GM19193 (cell line): ENCODE data around the gene SERPINF2.

Source experiments
- POLR2A ChIP-seq: IDR thresholded peaks from 4 replicates; pipeline ENCODE4 v1.6.1; 2011; ENCODE audit not compliant: insufficient read depth, insufficient read length; ENCODE audit errors: extremely low read depth

SERPINF2 gene

DNA sequence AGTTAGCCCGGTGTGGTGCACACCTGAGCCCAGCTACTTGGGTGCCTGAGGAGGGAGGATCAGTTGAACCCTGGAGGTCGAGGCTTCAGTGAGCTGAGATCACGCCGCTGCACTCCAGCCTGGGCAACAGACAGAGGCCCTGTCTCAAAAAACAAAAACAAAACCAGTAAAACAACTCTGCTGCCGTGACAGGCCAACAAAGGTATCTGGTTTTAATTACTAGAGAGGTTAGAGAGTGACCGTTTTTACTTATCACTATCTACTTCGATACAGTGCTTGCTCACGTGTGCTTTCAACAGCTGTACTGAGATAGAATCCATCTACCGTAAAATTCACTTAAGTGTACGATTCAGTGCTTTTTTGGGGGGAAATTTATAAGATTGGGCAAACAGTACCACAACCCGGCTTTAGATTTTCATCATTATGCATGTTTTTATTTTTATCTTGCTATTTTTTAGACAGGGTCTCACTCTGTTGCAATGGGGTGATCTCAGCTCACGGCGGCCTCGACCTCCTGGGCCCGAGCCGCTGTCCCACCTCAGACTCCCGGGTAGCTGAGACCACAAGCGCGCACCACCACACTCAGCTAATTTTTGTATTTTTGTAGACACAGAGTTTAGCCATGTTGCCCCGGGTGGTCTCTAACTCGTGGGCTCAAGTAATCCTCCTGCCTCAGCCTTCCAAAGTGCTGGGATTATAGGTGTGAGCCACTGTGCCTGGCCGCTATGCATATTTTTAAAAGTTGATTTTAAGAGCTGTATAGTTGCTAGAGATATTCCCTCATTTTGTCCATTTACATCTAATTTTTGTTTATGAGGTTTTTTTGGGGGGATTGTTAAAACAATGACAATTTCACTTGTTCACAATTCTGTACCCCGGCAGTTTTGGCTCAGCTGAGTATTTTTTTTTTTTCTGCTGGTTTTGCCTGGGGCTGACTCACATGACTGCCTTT lies 50.1 kb downstream of the SERPINF2 start:
- TF ChIP-seq POLR2A: no peak

- TF ChIP-seq POLR2A: no peak
These were observed 50.8 kb downstream of the SERPINF2 start for GRCh38 chr17:1793447-1793806.

GRCh38 chr17:1796800-1797199 lies 54.1 kb downstream of the SERPINF2 start:
- TF ChIP-seq POLR2A: no peak

- no peak for TF ChIP-seq POLR2A
These were observed 54.7 kb downstream of the SERPINF2 start for GRCh38 chr17:1797323-1797722.

DNA sequence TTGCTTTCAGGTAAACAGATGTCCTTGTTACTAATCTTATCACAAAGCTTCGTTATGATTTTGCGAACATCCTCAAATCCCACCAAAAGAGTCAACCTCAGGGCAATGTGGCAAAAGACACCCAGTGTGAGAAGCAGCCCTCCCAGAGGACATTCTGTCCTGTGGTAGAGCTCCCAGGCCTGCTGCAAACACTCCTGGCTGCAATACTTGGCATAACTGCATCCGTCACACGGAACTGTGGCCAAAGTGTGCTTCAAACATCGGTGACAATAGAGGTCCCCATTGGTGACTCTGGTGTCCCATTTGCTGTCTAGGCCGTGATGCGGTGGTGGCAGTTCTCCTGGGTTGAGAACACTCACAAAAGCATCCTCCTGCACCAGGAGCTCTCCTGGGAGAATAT lies 57.6 kb downstream of the SERPINF2 start:
- TF ChIP-seq POLR2A: no peak

- no peak for TF ChIP-seq POLR2A
These were observed 58.0 kb downstream of the SERPINF2 start for GRCh38 chr17:1800712-1801111.

DNA sequence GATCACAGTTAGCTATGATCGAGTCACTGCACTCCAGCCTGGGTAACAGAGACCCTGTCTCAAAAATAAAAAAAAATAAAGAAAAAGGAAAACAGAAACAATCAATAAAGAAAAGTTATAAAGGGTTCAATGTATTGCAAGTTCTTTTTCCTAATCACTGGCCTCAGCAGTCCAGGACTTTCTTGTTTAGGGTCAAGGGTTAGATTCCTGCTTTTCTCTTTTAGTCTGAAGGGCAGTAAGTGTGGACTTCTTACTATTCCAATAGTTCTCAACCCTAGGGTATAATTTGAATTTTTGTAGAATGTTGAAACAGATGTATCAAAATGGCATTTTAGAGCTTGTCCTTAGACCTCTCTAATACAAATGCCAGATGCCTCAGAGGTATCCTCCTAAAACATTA lies 59.8 kb downstream of the SERPINF2 start:
- TF ChIP-seq POLR2A: no peak

- no peak for TF ChIP-seq POLR2A
These were observed 60.6 kb downstream of the SERPINF2 start for GRCh38 chr17:1803280-1803679.
